Liver (tissue), 3 donors: ENCODE results near the gene MAPKAPK3.

Source experiments
- ATF3 ChIP-seq: IDR thresholded peaks from 2 replicates; pipeline ENCODE4 v1.6.1; 2016; ENCODE audit warnings: antibody characterized with exemption
- CTCF ChIP-seq: fragments of 150-350 bp; IDR thresholded peaks from 2 replicates; pipeline ENCODE4 v1.5.1; 2017; ENCODE audit warnings: improper control_type of control experiment, low read depth, low read length; ENCODE audit not compliant: missing input control
- EGR1 ChIP-seq, 2 donors: IDR thresholded peaks; 2 replicates each; pipeline ENCODE4 v1.6.1; 2016 to 2018; ENCODE audit warnings: antibody characterized with exemption in 2 of 2, low read depth in 2 of 2
- GABPA ChIP-seq, 2 donors: IDR thresholded peaks in 1 of 2; conservative IDR thresholded peaks in 1 of 2; 2 replicates each; pipeline ENCODE4 v1.6.1; 2016; ENCODE audit warnings: antibody characterized with exemption in 2 of 2, mild to moderate bottlenecking in 1 of 2, moderate library complexity in 1 of 2
- MAX ChIP-seq: IDR thresholded peaks from 2 replicates; pipeline ENCODE4 v1.6.1; 2016; ENCODE audit warnings: antibody characterized with exemption
- RAD21 ChIP-seq, 2 donors: IDR thresholded peaks; 2 replicates each; pipeline ENCODE4 v1.6.1; 2016; ENCODE audit warnings: antibody characterized with exemption in 2 of 2, mild to moderate bottlenecking in 2 of 2
- REST ChIP-seq: IDR thresholded peaks from 2 replicates; pipeline ENCODE4 v1.6.1; 2016; ENCODE audit warnings: antibody characterized with exemption, mild to moderate bottlenecking
- SP1 ChIP-seq: IDR thresholded peaks from 2 replicates; pipeline ENCODE4 v1.6.1; 2018; ENCODE audit warnings: antibody characterized with exemption, mild to moderate bottlenecking
- TAF1 ChIP-seq: conservative IDR thresholded peaks from 2 replicates; pipeline ENCODE4 v1.6.1; 2016; ENCODE audit warnings: antibody characterized with exemption, mild to moderate bottlenecking
- YY1 ChIP-seq: IDR thresholded peaks from 2 replicates; pipeline ENCODE4 v1.6.1; 2016; ENCODE audit warnings: antibody characterized with exemption, mild to moderate bottlenecking
- donor health status: healthy.
- donor health status: healthy.

- TF ChIP-seq CTCF (no peak), TAF1 (no peak), SP1 (no peak), REST (no peak), EGR1 (IDR thresholded peaks at IDR 0.05; ENCODE audit: low read depth in 2 of 2) (no peak), YY1 (no peak), RAD21 (IDR thresholded peaks at IDR 0.05) (no peak), ATF3 (no peak), MAX (no peak), GABPA (IDR thresholded peaks at IDR 0.05 in 1 of 2, conservative IDR thresholded peaks at IDR 0.05 in 1 of 2) (no peak)
Observed at GRCh38 chr3:50575372-50575771, 41.6 kb upstream of the MAPKAPK3 start.
